ENCODE data around the gene ATP11B. TPM values are rescaled to one million over a fixed set of nuclear protein-coding genes. Genes with fewer than 3 reads are reported as not detected.

Gene ATP11B
- total RNA-seq, 1 experiment from 2014 or later: 58.1 TPM

- CTCF ChIA-PET: no interaction called here
- no TSS peak for BruUV-seq (replicated peaks)
- no peak for TF ChIP-seq CTCF (IDR thresholded peaks at IDR 0.05; ENCODE audit: insufficient read depth in 1 of 2, low read depth in 1 of 2, low read length in 1 of 2, severe bottlenecking in 1 of 2, unreplicated experiment in 1 of 2)
- no peaks in the 10 kb centered on the region for H3K36me3 ChIP-seq (ENCODE audit: control insufficient read depth, insufficient read depth, low read length)
- no peak overlapping the region for H3K4me3 ChIP-seq (ENCODE audit: low read depth, low read length)
- no peaks in the 10 kb centered on the region for H3K27me3 ChIP-seq (replicated peaks; ENCODE audit: control insufficient read depth, insufficient read depth, low read length)
- H3K27me3 Mint-ChIP-seq (ENCODE audit: insufficient read depth, unreplicated experiment): no peaks in the 10 kb centered on the region
- no peak overlapping the region for H3K4me3 Mint-ChIP-seq (ENCODE audit: unreplicated experiment)
- intact Hi-C loops (cut with micrococcal nuclease; ENCODE audit: unreplicated experiment): no loop called here
- no peaks in the 10 kb centered on the region for H3K9me3 Mint-ChIP-seq (ENCODE audit: unreplicated experiment)
- no peak for DNase-seq
- POLR2A ChIA-PET: no interaction called here
- H3K36me3 Mint-ChIP-seq (ENCODE audit: insufficient read depth, unreplicated experiment): no peaks in the 10 kb centered on the region
- no peak overlapping the region for H3K27ac Mint-ChIP-seq (ENCODE audit: unreplicated experiment)
- H3K4me1 Mint-ChIP-seq (ENCODE audit: low read depth, unreplicated experiment): peaks cover 14% of the 10 kb centered on the region
- H3K9me3 ChIP-seq: no peaks in the 10 kb centered on the region
- peaks cover 10% of the 10 kb centered on the region for H3K4me1 ChIP-seq
These were observed 17.4 kb downstream of the ATP11B start for GRCh38 chr3:182810574-182811268.

DNA sequence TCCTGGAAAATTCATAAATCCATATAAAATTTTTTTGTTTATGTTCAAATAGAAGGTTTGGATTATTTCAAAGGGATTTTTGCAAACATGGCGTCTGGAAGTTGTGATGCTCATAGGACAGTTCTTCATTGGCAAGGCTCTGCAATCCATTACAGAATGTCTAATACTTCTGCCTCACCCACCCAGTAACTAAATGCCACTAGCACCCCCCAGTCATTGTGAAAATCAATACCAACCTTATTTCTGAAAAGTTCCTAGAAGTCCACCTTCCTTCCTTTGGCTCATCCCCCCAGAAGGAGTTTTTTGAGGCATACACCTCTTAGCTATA is 17.9 kb downstream of the ATP11B start:
- H3K36me3 Mint-ChIP-seq (ENCODE audit: insufficient read depth, unreplicated experiment): no peaks in the 10 kb centered on the region
- no peaks in the 10 kb centered on the region for H3K9me3 Mint-ChIP-seq (ENCODE audit: unreplicated experiment)
- no peak for TF ChIP-seq CTCF (IDR thresholded peaks at IDR 0.05; ENCODE audit: insufficient read depth in 1 of 2, low read depth in 1 of 2, low read length in 1 of 2, severe bottlenecking in 1 of 2, unreplicated experiment in 1 of 2)
- intact Hi-C loops (cut with micrococcal nuclease; ENCODE audit: unreplicated experiment): no loop called here
- no peak overlapping the region for H3K4me3 ChIP-seq (ENCODE audit: low read depth, low read length)
- no peaks in the 10 kb centered on the region for H3K27me3 Mint-ChIP-seq (ENCODE audit: insufficient read depth, unreplicated experiment)
- H3K4me1 ChIP-seq: peaks cover 10% of the 10 kb centered on the region
- CTCF ChIA-PET: no interaction called here
- BruUV-seq (replicated peaks): no TSS peak
- no peak for DNase-seq
- POLR2A ChIA-PET: no interaction called here
- no peak overlapping the region for H3K27ac Mint-ChIP-seq (ENCODE audit: unreplicated experiment)
- no peak overlapping the region for H3K4me3 Mint-ChIP-seq (ENCODE audit: unreplicated experiment)
- H3K27me3 ChIP-seq (replicated peaks; ENCODE audit: control insufficient read depth, insufficient read depth, low read length): no peaks in the 10 kb centered on the region
- no peaks in the 10 kb centered on the region for H3K36me3 ChIP-seq (ENCODE audit: control insufficient read depth, insufficient read depth, low read length)
- H3K4me1 Mint-ChIP-seq (ENCODE audit: low read depth, unreplicated experiment): peaks cover 14% of the 10 kb centered on the region
- no peaks in the 10 kb centered on the region for H3K9me3 ChIP-seq

DNA sequence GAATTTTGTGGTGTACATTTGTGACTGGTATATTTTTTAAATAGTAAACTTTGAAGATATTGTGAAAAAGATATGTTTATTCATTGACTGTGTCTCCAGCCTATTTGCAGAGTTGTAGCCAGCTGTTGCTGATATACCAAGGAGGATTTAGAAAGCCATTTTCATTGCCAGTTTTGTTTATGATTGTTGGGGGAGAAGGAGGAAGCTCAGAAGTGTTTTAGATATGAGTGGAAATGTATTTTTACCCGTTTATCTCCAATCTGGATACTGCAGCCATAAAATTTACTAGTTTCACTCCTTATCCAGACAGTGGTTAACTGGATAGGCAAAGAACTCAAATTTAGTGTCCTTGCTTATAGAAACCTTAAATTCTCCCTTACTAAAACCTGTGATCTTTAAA is 18.8 kb downstream of the ATP11B start:
- no peak for DNase-seq
- H3K4me3 Mint-ChIP-seq (ENCODE audit: unreplicated experiment): no peak overlapping the region
- Histone ChIP-seq H3K36me3 (ENCODE audit: control insufficient read depth, insufficient read depth, low read length) (no peaks in the 10 kb centered on the region), H3K4me3 (ENCODE audit: low read depth, low read length) (no peak overlapping the region), H3K4me1 (peaks cover 10% of the 10 kb centered on the region), H3K9me3 (no peaks in the 10 kb centered on the region), H3K27me3 (replicated peaks; ENCODE audit: control insufficient read depth, insufficient read depth, low read length) (no peaks in the 10 kb centered on the region)
- H3K27me3 Mint-ChIP-seq (ENCODE audit: insufficient read depth, unreplicated experiment): no peaks in the 10 kb centered on the region
- no peaks in the 10 kb centered on the region for H3K36me3 Mint-ChIP-seq (ENCODE audit: insufficient read depth, unreplicated experiment)
- no peak for TF ChIP-seq CTCF (IDR thresholded peaks at IDR 0.05; ENCODE audit: insufficient read depth in 1 of 2, low read depth in 1 of 2, low read length in 1 of 2, severe bottlenecking in 1 of 2, unreplicated experiment in 1 of 2)
- no TSS peak for BruUV-seq (replicated peaks)
- CTCF ChIA-PET: no interaction called here
- H3K4me1 Mint-ChIP-seq (ENCODE audit: low read depth, unreplicated experiment): peaks cover 10% of the 10 kb centered on the region
- POLR2A ChIA-PET: no interaction called here
- H3K9me3 Mint-ChIP-seq (ENCODE audit: unreplicated experiment): no peaks in the 10 kb centered on the region
- no peak overlapping the region for H3K27ac Mint-ChIP-seq (ENCODE audit: unreplicated experiment)
- intact Hi-C loops (cut with micrococcal nuclease; ENCODE audit: unreplicated experiment): no loop called here
